ENCODE measurements around the gene CDH23. TPM values are rescaled to one million over a fixed set of nuclear protein-coding genes. Genes with fewer than 3 reads are reported as not detected.

The CDH23 gene
- total RNA-seq, 1 experiment from 2014 or later, result 7.8 TPM

DNA sequence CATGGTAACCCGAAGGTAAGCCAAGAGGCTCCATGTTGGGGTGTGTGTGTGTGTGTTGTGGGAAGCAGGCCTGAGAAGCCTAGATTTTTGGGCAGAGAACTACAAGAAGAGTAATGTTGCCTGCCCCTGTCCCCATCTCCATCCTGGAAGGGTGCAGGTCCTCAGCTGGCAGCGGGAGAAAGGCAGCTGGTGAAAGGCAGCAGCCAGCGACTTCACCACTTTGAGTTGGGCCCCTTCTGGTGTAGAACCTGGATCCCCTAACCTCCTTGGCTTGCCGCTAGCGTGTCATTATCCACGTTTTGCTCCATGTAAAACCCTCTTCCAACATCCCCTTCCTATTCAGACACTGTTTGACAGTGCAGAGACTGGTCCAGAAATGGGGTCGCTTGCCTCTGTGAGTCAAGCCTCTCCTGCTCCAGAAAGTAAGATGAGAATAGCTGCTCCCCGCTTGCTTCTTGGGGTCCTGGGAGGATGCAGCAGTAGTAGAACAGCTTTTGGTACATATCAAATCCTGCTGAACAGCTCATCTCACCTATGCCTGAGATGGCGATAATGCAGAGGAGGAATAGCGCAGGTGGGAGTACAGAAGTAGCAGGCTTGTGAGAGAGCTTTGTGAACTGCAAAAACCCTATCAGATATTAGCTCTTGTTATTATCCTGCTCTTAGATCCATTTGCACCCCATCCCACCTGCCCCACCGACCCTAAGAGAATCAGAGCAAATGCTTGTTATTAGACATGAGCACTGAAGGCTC, 22.1 kb upstream of the CDH23 start:
- no peaks in the 10 kb centered on the region for H4K20me1 ChIP-seq (ENCODE audit: insufficient read depth)
- H2AFZ ChIP-seq, result no peak overlapping the region
- intact Hi-C loops (cut with micrococcal nuclease; ENCODE audit: unreplicated experiment), result no loop called here
- peaks cover 37% of the 10 kb centered on the region for H3K4me1 ChIP-seq (replicated peaks; ENCODE audit: insufficient read depth)
- no peak overlapping the region for H3K27ac ChIP-seq
- no peaks in the 10 kb centered on the region for H3K27me3 ChIP-seq (ENCODE audit: insufficient read depth, low read depth)
- no peaks in the 10 kb centered on the region for H3K79me2 ChIP-seq (ENCODE audit: low read depth)
- H3F3A ChIP-seq (ENCODE audit: insufficient read depth, low read depth), result peaks cover 22% of the 10 kb centered on the region
- no peaks in the 10 kb centered on the region for H3K9me2 ChIP-seq (ENCODE audit: insufficient read depth)
- no peaks in the 10 kb centered on the region for H3K9me3 ChIP-seq (ENCODE audit: insufficient read depth, low read depth)
- no peak for DNase-seq
- no peak for TF ChIP-seq EZH2 (IDR thresholded peaks at IDR 0.05; ENCODE audit: low read depth)
- TF ChIP-seq, protein P1, sequence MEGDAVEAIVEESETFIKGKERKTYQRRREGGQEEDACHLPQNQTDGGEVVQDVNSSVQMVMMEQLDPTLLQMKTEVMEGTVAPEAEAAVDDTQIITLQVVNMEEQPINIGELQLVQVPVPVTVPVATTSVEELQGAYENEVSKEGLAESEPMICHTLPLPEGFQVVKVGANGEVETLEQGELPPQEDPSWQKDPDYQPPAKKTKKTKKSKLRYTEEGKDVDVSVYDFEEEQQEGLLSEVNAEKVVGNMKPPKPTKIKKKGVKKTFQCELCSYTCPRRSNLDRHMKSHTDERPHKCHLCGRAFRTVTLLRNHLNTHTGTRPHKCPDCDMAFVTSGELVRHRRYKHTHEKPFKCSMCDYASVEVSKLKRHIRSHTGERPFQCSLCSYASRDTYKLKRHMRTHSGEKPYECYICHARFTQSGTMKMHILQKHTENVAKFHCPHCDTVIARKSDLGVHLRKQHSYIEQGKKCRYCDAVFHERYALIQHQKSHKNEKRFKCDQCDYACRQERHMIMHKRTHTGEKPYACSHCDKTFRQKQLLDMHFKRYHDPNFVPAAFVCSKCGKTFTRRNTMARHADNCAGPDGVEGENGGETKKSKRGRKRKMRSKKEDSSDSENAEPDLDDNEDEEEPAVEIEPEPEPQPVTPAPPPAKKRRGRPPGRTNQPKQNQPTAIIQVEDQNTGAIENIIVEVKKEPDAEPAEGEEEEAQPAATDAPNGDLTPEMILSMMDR (conservative IDR thresholded peaks at IDR 0.05), result no peak
- H3K4me2 ChIP-seq, result no peak overlapping the region
- CTCF ChIA-PET, result no interaction called here
- POLR2A ChIA-PET (ENCODE audit: unreplicated experiment), result interaction anchor here (0.7 kb wide), 1 partner anchor 233 kb away, joined by 5 read pairs; no protein-coding TSS in a partner anchor
- no peaks in the 10 kb centered on the region for H3K36me3 ChIP-seq (ENCODE audit: low read depth)
- BruUV-seq (replicated peaks), result no TSS peak
- H3K4me3 ChIP-seq, result no peak overlapping the region

GRCh38 chr10:71375952-71376351, 20.8 kb upstream of the CDH23 start:
- Histone ChIP-seq H3K4me3 (peak overlapping the region; percentile 79; the same call in 1 of the 2 replicates), H3K9me3 (ENCODE audit: insufficient read depth, low read depth) (no peaks in the 10 kb centered on the region), H3F3A (ENCODE audit: insufficient read depth, low read depth) (peaks cover 22% of the 10 kb centered on the region), H3K79me2 (ENCODE audit: low read depth) (no peaks in the 10 kb centered on the region), H4K20me1 (ENCODE audit: insufficient read depth) (no peaks in the 10 kb centered on the region), H3K4me1 (replicated peaks; ENCODE audit: insufficient read depth) (peaks cover 37% of the 10 kb centered on the region), H3K9me2 (ENCODE audit: insufficient read depth) (no peaks in the 10 kb centered on the region), H3K36me3 (ENCODE audit: low read depth) (no peaks in the 10 kb centered on the region), H3K27ac (peak overlapping the region; percentile 75), H3K27me3 (ENCODE audit: insufficient read depth, low read depth) (no peaks in the 10 kb centered on the region), H3K4me2 (peak overlapping the region; percentile 72), H2AFZ (no peak overlapping the region)
- DNase-seq, result no peak
- TF ChIP-seq EZH2 (IDR thresholded peaks at IDR 0.05; ENCODE audit: low read depth), result no peak
- POLR2A ChIA-PET (ENCODE audit: unreplicated experiment), result interaction anchor here (0.5 to 1.2 kb wide), 5 partner anchors 10 to 429 kb away, joined by 3 to 8 read pairs (median 4); partner anchors contain the start of gene SLC29A3
- CTCF ChIA-PET, result no interaction called here
- BruUV-seq (replicated peaks), result no TSS peak
- intact Hi-C loops (cut with micrococcal nuclease; ENCODE audit: unreplicated experiment), result no loop called here

- ChIA-PET POLR2A (ENCODE audit: unreplicated experiment) (interaction anchor here (0.6 to 1.1 kb wide), 4 partner anchors 35 to 306 kb away, joined by 3 to 9 read pairs (median 6); no protein-coding TSS in a partner anchor), CTCF (interaction anchor here (0.5 to 1.3 kb wide), 4 partner anchors 59 to 1003 kb away, joined by 3 to 4 read pairs (median 3); partner anchors contain the start of gene SLC29A3)
- TF ChIP-seq, protein P1 (conservative IDR thresholded peaks at IDR 0.05), result no peak
- TF ChIP-seq EZH2 (IDR thresholded peaks at IDR 0.05; ENCODE audit: low read depth), result no peak
- 0 out of 2 replicates have a peak overlapping the region, but pooled peaks have one; percentile 36 for H2AFZ ChIP-seq
- intact Hi-C loops (cut with micrococcal nuclease; ENCODE audit: unreplicated experiment), result no loop called here
- BruUV-seq (replicated peaks), result no TSS peak
- no peaks in the 10 kb centered on the region for H3K79me2 ChIP-seq (ENCODE audit: low read depth)
- peaks cover 22% of the 10 kb centered on the region for H3F3A ChIP-seq (ENCODE audit: insufficient read depth, low read depth)
- H4K20me1 ChIP-seq (ENCODE audit: insufficient read depth), result no peaks in the 10 kb centered on the region
- DNase-seq, result peak in 1 of 2 experiments; percentile 48
- no peaks in the 10 kb centered on the region for H3K27me3 ChIP-seq (ENCODE audit: insufficient read depth, low read depth)
- 0 out of 2 replicates have a peak overlapping the region, but pooled peaks have one; percentile 75 for H3K27ac ChIP-seq
- no peaks in the 10 kb centered on the region for H3K9me3 ChIP-seq (ENCODE audit: insufficient read depth, low read depth)
- peak overlapping the region; percentile 72 for H3K4me2 ChIP-seq
- H3K9me2 ChIP-seq (ENCODE audit: insufficient read depth), result no peaks in the 10 kb centered on the region
- no peaks in the 10 kb centered on the region for H3K36me3 ChIP-seq (ENCODE audit: low read depth)
- peaks cover 39% of the 10 kb centered on the region for H3K4me1 ChIP-seq (replicated peaks; ENCODE audit: insufficient read depth)
- H3K4me3 ChIP-seq, result no peak overlapping the region
Observed at GRCh38 chr10:71378336-71379117, 18.2 kb upstream of the CDH23 start.
